ENCODE data around the gene ADGRV1.

Gene ADGRV1

DNA sequence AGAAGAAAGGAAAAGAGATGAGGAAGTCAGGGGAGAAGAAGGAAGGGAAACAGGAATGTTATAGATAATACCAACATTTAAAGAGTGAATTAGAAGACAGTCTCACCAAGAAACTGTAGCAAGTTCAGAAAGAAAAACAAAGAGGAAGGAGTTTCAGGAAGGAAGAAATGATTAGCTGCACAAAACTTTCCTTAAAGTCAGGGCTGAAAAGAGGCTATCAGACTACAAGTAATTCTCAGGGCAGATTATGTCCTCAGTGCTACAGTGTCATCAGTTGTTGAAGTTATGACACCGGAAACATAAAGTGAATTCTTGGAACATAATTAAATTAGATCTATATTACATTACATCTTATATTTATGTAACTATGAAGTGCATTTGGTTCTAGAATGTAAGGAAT, 597.6 kb downstream of the ADGRV1 start:
- TF ChIP-seq, protein P1, sequence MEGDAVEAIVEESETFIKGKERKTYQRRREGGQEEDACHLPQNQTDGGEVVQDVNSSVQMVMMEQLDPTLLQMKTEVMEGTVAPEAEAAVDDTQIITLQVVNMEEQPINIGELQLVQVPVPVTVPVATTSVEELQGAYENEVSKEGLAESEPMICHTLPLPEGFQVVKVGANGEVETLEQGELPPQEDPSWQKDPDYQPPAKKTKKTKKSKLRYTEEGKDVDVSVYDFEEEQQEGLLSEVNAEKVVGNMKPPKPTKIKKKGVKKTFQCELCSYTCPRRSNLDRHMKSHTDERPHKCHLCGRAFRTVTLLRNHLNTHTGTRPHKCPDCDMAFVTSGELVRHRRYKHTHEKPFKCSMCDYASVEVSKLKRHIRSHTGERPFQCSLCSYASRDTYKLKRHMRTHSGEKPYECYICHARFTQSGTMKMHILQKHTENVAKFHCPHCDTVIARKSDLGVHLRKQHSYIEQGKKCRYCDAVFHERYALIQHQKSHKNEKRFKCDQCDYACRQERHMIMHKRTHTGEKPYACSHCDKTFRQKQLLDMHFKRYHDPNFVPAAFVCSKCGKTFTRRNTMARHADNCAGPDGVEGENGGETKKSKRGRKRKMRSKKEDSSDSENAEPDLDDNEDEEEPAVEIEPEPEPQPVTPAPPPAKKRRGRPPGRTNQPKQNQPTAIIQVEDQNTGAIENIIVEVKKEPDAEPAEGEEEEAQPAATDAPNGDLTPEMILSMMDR (IDR thresholded peaks at IDR 0.05; ENCODE audit: insufficient read depth, low read length, poor library complexity, severe bottlenecking), result no peak
- TF ChIP-seq EZH2phosphoT487 (conservative IDR thresholded peaks at IDR 0.05; ENCODE audit: low read length), result no peak
- Histone ChIP-seq H3K4me2 (ENCODE audit: low read depth, low read length, poor library complexity, severe bottlenecking) (no peak overlapping the region), H4K20me1 (ENCODE audit: low read depth, low read length) (no peaks in the 10 kb centered on the region), H3K9me2 (replicated peaks; ENCODE audit: insufficient read depth, low read length) (no peaks in the 10 kb centered on the region), H2AFZ (ENCODE audit: low read depth, low read length, severe bottlenecking) (no peak overlapping the region), H3K36me3 (ENCODE audit: low read length) (no peaks in the 10 kb centered on the region), H3K27ac (ENCODE audit: low read depth, low read length) (no peak overlapping the region), H3K27me3 (ENCODE audit: low read length) (no peaks in the 10 kb centered on the region), H3K9ac (ENCODE audit: low read length) (no peak overlapping the region), H3K9me3 (ENCODE audit: insufficient read depth, low read length) (no peaks in the 10 kb centered on the region), H3F3A (ENCODE audit: insufficient read depth) (no peaks in the 10 kb centered on the region), H3K4me3 (ENCODE audit: insufficient read depth, low read length, poor library complexity, severe bottlenecking) (no peak overlapping the region), H3K79me2 (ENCODE audit: insufficient read depth, low read length) (no peaks in the 10 kb centered on the region)

- H3F3A ChIP-seq (ENCODE audit: insufficient read depth), result no peaks in the 10 kb centered on the region
- H4K20me1 ChIP-seq (ENCODE audit: low read depth, low read length), result no peaks in the 10 kb centered on the region
- no peak overlapping the region for H2AFZ ChIP-seq (ENCODE audit: low read depth, low read length, severe bottlenecking)
- H3K27me3 ChIP-seq (ENCODE audit: low read length), result no peaks in the 10 kb centered on the region
- H3K36me3 ChIP-seq (ENCODE audit: low read length), result no peaks in the 10 kb centered on the region
- no peaks in the 10 kb centered on the region for H3K9me2 ChIP-seq (replicated peaks; ENCODE audit: insufficient read depth, low read length)
- H3K4me3 ChIP-seq (ENCODE audit: insufficient read depth, low read length, poor library complexity, severe bottlenecking), result no peak overlapping the region
- TF ChIP-seq EZH2phosphoT487 (conservative IDR thresholded peaks at IDR 0.05; ENCODE audit: low read length), result no peak
- TF ChIP-seq, protein P1 (IDR thresholded peaks at IDR 0.05; ENCODE audit: insufficient read depth, low read length, poor library complexity, severe bottlenecking), result no peak
- no peak overlapping the region for H3K9ac ChIP-seq (ENCODE audit: low read length)
- H3K79me2 ChIP-seq (ENCODE audit: insufficient read depth, low read length), result no peaks in the 10 kb centered on the region
- H3K27ac ChIP-seq (ENCODE audit: low read depth, low read length), result no peak overlapping the region
- no peaks in the 10 kb centered on the region for H3K9me3 ChIP-seq (ENCODE audit: insufficient read depth, low read length)
- no peak overlapping the region for H3K4me2 ChIP-seq (ENCODE audit: low read depth, low read length, poor library complexity, severe bottlenecking)
Measured at GRCh38 chr5:91158011-91158410, 599.4 kb downstream of the ADGRV1 start.

DNA sequence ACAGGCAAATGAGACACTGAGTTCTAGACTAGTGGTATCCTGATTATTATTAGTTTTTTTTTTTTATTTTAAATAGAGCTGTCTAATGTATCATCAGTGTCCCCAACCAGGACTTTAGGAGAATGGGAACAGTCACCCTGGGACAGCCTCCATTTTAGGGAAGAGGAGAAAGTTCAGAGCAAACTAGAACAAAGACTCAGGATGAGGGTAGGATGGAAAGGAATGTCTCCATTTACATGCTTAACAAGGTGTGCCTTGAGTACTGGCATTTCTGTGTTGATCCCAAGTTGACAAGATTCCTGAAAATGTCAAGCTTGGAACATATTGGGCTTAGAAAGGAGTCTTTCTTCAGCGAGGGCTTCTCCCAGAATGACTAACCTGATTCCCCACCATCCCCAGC, 601.0 kb downstream of the ADGRV1 start:
- H3K4me3 ChIP-seq (ENCODE audit: insufficient read depth, low read length, poor library complexity, severe bottlenecking), result no peak overlapping the region
- H3F3A ChIP-seq (ENCODE audit: insufficient read depth), result no peaks in the 10 kb centered on the region
- H2AFZ ChIP-seq (ENCODE audit: low read depth, low read length, severe bottlenecking), result no peak overlapping the region
- no peaks in the 10 kb centered on the region for H3K9me3 ChIP-seq (ENCODE audit: insufficient read depth, low read length)
- no peaks in the 10 kb centered on the region for H3K9me2 ChIP-seq (replicated peaks; ENCODE audit: insufficient read depth, low read length)
- H3K4me2 ChIP-seq (ENCODE audit: low read depth, low read length, poor library complexity, severe bottlenecking), result no peak overlapping the region
- no peaks in the 10 kb centered on the region for H3K27me3 ChIP-seq (ENCODE audit: low read length)
- TF ChIP-seq, protein P1 (IDR thresholded peaks at IDR 0.05; ENCODE audit: insufficient read depth, low read length, poor library complexity, severe bottlenecking), result no peak
- no peak for TF ChIP-seq EZH2phosphoT487 (conservative IDR thresholded peaks at IDR 0.05; ENCODE audit: low read length)
- no peak overlapping the region for H3K27ac ChIP-seq (ENCODE audit: low read depth, low read length)
- H4K20me1 ChIP-seq (ENCODE audit: low read depth, low read length), result no peaks in the 10 kb centered on the region
- H3K9ac ChIP-seq (ENCODE audit: low read length), result no peak overlapping the region
- H3K36me3 ChIP-seq (ENCODE audit: low read length), result no peaks in the 10 kb centered on the region
- H3K79me2 ChIP-seq (ENCODE audit: insufficient read depth, low read length), result no peaks in the 10 kb centered on the region

Data from SU-DHL-6 (cell line).